ENCODE data around the gene PSMA1. TPM values are rescaled to one million over a fixed set of nuclear protein-coding genes. Genes with fewer than 3 reads are reported as not detected.
A peak's percentile ranks its signal among the peaks of the same experiment; 100 is the strongest.
"Not testable (repeated sequence)": the region's sequence is repeated elsewhere in the genome, so short reads cannot be mapped to it uniquely, and the experiment has no call there.

PSMA1 gene
- total RNA-seq, result 100 to 1,000 TPM in 3 of 6 donors, 10 to 100 TPM in 3; 66.1 to 113 (median 101) TPM

DNA sequence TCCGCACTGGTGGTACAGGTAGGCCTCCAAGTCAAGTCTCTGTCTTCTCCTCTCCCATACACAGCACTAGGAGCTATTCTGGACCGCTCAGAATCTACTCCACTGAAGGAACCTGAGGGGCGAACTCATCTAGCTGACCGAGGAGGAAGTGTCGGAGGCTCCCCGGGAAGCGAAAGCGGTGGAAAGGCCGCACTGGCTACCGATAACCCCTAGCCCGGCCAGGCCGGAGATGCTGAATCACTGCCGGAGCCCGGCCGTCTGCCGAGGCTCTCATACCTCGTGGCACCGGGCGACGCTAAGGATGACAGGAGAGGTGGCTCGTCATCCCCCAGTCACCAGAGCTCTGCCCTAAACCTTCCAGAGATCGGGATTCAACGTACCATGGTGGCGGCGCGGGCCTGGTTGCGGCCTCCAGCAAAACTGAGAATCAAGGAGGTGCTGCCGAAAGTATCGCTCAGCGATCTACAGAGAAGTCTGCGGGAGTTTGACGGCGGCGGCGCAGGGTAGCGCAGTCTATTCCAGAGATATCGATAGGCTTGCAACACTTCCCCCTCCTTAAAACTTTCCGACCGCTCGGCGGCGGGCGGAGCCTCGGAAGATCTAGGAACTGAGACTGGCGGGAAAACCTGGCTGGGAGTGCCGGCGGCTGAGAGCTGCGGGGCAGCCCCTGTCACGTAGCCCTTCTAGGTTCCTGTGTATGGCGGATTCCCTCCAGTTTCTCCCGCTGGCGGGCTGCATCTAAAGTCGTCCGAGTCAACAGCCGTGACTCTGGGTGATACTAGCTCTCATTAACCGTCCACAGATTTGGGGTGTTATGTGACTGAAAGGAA lies at the start of gene PSMA1:
TSS of gene PSMA1 (minus strand) at position 470 of the 830 bp plus-strand sequence. CDS start at position 383, 87 bp downstream.
- 0% methylated on average over 13 to 51 of the region's 56 CpGs for WGBS, 2 donors
- TF ChIP-seq, protein P1, sequence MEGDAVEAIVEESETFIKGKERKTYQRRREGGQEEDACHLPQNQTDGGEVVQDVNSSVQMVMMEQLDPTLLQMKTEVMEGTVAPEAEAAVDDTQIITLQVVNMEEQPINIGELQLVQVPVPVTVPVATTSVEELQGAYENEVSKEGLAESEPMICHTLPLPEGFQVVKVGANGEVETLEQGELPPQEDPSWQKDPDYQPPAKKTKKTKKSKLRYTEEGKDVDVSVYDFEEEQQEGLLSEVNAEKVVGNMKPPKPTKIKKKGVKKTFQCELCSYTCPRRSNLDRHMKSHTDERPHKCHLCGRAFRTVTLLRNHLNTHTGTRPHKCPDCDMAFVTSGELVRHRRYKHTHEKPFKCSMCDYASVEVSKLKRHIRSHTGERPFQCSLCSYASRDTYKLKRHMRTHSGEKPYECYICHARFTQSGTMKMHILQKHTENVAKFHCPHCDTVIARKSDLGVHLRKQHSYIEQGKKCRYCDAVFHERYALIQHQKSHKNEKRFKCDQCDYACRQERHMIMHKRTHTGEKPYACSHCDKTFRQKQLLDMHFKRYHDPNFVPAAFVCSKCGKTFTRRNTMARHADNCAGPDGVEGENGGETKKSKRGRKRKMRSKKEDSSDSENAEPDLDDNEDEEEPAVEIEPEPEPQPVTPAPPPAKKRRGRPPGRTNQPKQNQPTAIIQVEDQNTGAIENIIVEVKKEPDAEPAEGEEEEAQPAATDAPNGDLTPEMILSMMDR (IDR thresholded peaks at IDR 0.05), result peak; percentile 31 to 94 (median 86)
- TF ChIP-seq POLR2AphosphoS5 (IDR thresholded peaks at IDR 0.05) (peak; percentile 79 to 93), EP300 (IDR thresholded peaks at IDR 0.05) (peak in 1 of 4 donors; percentile 51), POLR2A (IDR thresholded peaks at IDR 0.05) (peak; percentile 7 to 86 (median 74))
- Histone ChIP-seq H3K27me3 (no peaks in the 10 kb centered on the region), H3K9me3 (no peaks in the 10 kb centered on the region), H3K36me3 (peaks cover 14 to 30% (median 27%) of the 10 kb centered on the region in 4 donors), H3K4me1 (peaks cover 14 to 23% (median 18%) of the 10 kb centered on the region in 4 donors), H3K27ac (peak within 1 kb of the TSS; percentile 92 to 96 (median 95)), H3K4me3 (peak within 1 kb of the TSS; percentile 71 to 85 (median 76))
- DNase-seq, result peak; percentile 95 to 98
- peak; percentile 99 for ATAC-seq (ENCODE audit: low FRiP score in 2 of 2)

DNA sequence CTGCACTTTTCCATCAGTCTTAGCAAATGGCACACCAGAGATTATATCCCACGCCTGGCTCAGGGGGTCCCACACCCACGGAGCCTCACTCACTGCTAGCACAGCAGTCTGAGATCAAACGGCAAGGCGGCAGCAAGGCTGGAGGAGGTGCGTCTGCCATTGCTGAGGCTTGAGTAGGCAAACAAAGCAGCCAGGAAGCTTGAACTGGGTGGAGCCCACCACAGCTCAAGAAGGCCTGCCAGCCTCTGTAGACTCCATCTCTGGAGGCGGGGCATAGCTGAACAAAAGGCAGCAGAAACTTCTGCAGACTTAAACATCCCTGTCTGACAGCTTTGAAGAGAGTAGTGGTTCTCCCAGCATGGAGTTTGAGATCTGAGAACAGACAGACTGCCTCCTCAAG lies 49.3 kb upstream of the PSMA1 start:
- H3K4me1 ChIP-seq; ATAC-seq (ENCODE audit: low FRiP score in 2 of 2); DNase-seq; H3K4me3 ChIP-seq; H3K9me3 ChIP-seq; H3K36me3 ChIP-seq; H3K27me3 ChIP-seq; H3K27ac ChIP-seq: not testable (repeated sequence)
- 73 to 84% methylated on average over 6 of the region's 6 CpGs for WGBS, 2 donors

DNA sequence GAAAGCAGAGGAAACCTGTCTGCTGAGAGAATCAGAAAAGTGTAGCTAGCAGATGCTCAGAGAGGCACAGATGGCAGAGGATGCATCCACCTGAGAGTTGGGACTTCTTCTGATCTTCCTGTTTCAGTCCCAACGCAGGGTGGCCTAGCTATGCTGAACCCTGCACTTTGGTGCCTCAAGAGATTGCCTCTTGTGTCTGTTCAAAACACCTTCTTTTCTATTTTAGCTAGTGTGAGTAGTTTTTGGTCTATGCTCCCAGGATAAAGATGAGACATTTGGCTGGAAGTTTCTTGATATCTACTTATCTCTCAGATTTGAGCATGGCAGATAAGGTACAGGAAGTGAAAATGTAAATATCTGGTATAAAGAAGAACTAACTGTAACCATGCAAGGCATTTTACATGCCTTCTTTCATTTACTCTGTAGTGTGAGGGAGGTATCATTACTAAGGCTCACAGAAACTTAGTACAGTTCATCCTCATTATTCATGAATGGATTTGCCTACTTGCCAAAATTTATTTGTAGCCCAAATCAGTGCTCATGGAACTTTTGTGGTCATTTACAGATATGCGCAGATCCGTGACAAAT lies 47.0 kb upstream of the PSMA1 start:
- Histone ChIP-seq H3K9me3 (no peaks in the 10 kb centered on the region), H3K4me1 (no peaks in the 10 kb centered on the region), H3K27me3 (no peaks in the 10 kb centered on the region), H3K27ac (no peak overlapping the region), H3K36me3 (no peaks in the 10 kb centered on the region), H3K4me3 (no peak overlapping the region)
- ATAC-seq (ENCODE audit: low FRiP score in 2 of 2) (no peak), DNase-seq (no peak)
- WGBS, 2 donors, result 90 to 93% methylated on average over 3 of the region's 3 CpGs
- TF ChIP-seq, protein P1 (IDR thresholded peaks at IDR 0.05), result no peak

DNA sequence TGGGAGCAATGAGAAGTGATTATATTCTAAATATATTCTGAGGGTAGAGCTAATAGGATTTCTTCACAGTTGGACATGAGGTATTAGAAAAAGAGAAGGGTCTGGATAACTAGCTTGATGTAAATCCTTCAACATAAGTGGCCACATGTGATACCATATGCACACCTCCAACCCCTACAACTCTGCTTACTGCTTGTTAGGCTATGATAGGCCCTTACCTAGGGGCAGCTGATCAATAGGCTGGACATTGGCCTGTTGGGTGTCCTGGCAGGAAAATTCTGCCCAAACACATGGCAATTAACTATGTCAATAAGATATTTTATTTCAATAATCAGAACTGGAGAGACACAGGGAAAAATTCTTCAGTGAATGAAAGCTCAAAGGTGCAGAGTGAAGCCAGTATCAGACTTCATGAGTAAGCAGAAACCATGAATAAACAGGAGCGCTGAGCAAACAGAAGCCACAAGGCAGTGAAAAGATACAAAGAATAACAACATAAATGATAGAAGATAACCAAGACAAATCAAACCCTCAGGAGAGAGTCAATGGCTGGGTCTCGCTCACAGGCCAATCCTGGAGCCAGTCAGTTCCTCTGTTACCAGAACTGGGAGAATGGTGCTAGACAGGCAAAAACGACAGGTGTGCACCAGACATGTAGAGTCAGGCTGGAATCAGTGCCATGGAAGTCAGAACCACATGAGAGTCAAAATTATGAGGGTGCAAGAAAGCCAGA lies 46.3 kb upstream of the PSMA1 start:
- H3K9me3 ChIP-seq, result no peaks in the 10 kb centered on the region
- H3K27ac ChIP-seq, result no peak overlapping the region
- TF ChIP-seq, protein P1 (IDR thresholded peaks at IDR 0.05), result no peak
- no peak for TF ChIP-seq POLR2AphosphoS5 (IDR thresholded peaks at IDR 0.05)
- no peak for TF ChIP-seq POLR2A (IDR thresholded peaks at IDR 0.05)
- TF ChIP-seq EP300 (IDR thresholded peaks at IDR 0.05), result no peak
- DNase-seq (no peak), ATAC-seq (ENCODE audit: low FRiP score in 2 of 2) (no peak)
- H3K36me3 ChIP-seq, result no peaks in the 10 kb centered on the region
- no peak overlapping the region for H3K4me3 ChIP-seq
- 81 to 96% methylated on average over 3 of the region's 3 CpGs for WGBS, 2 donors
- H3K27me3 ChIP-seq, result no peaks in the 10 kb centered on the region
- H3K4me1 ChIP-seq, result no peaks in the 10 kb centered on the region

DNA sequence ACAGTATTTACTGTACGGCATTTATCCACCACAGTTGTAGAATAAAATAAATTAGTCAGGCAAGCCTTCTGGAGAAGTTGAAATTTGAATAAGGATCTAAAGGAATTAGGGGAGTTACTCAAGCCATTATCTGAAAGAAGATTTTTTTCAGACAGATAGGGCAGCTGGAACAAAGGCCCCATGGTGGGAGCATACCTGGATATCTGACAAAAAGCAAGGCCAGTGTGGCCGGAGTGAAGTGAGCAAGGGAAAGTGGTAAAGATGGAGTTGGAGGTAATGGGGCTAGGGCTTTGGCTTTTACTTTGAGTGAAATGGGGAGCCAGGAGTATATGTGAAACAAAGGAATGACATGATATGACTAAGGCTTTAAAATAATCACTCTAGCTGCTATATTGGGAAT lies 45.7 kb upstream of the PSMA1 start:
- Histone ChIP-seq H3K36me3 (no peaks in the 10 kb centered on the region), H3K4me1 (no peaks in the 10 kb centered on the region), H3K9me3 (no peaks in the 10 kb centered on the region), H3K27ac (no peak overlapping the region), H3K4me3 (no peak overlapping the region), H3K27me3 (no peaks in the 10 kb centered on the region)
- ATAC-seq (ENCODE audit: low FRiP score in 2 of 2), result no peak
- WGBS, 2 donors, result 94 to 97% methylated on average over 2 of the region's 2 CpGs
- no peak for TF ChIP-seq POLR2A (IDR thresholded peaks at IDR 0.05)
- no peak for TF ChIP-seq POLR2AphosphoS5 (IDR thresholded peaks at IDR 0.05)
- TF ChIP-seq, protein P1 (IDR thresholded peaks at IDR 0.05), result no peak
- TF ChIP-seq EP300 (IDR thresholded peaks at IDR 0.05), result no peak
- DNase-seq, result no peak
